Femur (tissue), 1 donor: ENCODE measurements around the gene PCBP4.
"Not testable (repeated sequence)": the region's sequence is repeated elsewhere in the genome, so short reads cannot be mapped to it uniquely, and the experiment has no call there.

Source experiments
- DNase-seq: peaks from one replicate; pipeline ENCODE4 v3.0.0-alpha.2; 2017

Gene PCBP4

DNA sequence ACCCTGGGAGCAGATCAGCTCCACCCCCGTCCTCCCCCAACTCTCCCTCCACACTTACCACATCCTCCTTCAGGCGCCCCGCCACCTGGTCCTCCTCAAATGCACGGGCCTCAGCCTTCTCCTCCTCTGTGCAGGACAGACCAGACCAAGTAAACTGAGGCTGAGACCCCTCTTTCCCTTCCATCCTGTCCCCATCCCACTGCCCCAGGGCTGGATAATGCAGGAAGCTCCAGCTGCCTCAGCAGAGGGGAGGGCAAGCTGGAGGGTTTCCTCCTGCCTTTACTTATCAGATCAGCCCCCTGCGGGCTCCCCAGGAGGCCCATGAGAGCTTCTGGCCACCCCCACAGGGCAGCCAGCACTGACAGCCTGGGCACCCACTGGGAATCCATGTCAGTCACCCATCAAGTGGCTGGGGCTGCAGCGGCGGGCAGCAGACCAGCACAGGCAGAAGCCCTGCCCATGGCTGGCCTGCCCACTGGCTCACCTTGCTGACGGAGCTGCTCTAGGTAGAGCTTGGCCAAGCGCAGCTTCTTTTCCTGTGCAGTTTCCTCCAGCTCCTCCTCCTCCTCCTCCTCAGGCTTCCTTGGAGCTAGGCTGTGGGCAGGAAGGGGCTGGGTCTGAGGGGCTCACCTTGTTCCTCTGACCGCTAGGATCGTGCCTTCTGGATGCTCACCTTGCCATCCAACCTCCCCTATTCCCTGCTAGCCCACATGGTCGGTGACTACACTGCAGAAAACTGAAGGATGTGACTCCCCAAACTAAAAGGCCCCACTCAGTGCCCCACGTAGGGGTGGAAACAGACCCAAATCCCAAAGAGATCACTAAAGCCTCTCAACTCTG, 29.4 kb downstream of the PCBP4 start:
- no peak for DNase-seq

DNA sequence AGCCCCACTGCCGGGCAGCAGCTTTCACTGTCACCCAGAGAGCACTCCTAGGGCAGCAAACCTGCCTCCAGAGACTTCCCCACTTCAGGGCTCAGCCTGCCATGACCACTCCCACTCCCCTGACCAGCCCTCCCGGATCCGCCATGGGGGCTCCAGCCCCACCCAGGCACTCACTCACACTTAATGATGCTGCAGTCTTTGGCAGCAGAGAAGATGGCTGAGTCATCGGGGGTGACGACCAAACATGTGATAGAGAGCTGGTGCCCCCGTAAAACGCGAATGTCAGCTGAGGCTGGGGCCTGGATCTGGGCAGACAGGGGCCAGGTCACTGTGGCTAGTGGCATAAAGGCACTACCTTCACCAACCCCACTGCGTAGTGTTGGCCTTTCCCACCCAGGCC, 30.2 kb downstream of the PCBP4 start:
- DNase-seq, result no peak

DNA sequence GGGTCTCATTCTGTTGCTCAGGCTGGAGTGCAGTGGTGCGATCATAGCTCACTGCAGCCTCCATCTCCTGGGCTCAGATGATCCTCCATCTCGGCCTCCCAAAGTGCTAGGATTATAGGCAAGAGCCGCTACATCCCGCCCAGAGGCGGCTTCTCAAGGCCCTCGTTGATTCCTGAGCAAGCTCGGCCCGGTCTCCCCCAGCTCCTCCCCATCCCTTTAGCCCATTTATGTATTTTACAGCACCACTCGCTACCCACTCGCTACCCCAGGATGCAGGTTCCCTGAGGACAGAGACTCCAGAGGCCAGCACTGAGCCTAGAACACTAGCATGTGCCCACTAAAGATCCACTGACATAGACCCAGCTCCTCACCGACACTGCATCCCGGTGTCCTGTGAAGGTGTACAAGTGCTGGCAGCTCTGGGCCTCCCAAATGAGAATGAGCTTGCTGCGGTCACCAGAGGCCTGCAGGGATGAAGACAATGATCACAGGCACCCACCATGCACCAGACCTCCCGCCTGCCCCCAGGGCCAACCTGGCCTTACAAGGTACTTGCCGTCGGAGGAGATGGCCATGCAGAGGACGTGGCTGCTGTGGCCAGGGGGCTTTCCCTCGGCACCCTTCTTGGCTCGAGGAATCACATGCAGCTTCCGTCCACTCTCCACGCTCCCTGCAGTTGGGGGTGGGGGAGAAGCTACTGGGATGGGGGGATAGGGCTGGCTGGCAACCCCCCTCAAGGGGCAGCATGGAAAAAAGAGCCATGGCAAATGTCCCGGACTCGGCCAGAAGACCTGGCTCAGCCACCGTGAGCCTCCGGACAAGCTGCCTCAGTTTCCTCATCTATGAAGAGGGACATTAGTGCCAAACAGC, 31.1 kb downstream of the PCBP4 start:
- DNase-seq, result no peak

DNA sequence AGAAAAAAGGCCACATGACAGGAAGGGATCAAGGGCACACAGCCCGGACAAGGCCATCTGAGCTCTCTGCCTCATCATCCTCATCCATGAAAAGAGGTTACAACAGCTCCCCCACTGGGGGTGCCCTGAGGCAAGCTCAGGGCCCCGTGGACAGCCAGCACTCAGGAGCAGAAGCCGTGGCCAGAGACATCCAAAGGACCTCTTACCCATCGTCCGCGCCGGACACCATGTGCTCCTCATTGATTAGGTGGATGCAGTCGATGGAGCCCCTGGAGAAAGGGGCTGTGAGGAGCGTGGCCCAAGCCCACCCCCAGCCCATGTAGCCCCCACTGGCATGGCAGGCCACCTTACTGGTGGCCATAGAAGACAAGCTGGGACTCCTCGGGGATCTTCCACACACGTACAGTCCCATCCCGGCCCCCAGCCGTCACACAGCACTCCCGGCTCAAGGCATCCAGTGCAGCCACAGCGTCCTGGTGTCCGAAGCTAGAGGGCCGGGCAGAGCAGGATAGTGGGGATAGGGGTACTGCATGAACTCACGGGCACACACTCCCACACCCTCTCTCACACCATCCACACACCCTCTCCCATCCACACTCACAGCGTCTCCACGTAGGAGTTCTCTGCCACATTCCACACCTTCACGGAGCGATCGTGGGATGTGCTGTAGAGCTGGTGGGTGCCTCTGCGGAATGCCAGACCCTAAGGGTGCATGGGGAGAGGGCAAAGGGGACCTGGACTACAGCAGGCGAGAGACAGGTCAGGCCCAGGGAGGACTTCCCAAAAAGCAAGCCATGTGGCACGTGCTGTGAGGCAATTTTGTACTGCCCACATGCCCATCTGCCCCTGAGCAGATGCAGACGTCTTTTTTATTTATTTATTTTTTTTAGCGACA, 32.0 kb downstream of the PCBP4 start:
- DNase-seq, result no peak

DNA sequence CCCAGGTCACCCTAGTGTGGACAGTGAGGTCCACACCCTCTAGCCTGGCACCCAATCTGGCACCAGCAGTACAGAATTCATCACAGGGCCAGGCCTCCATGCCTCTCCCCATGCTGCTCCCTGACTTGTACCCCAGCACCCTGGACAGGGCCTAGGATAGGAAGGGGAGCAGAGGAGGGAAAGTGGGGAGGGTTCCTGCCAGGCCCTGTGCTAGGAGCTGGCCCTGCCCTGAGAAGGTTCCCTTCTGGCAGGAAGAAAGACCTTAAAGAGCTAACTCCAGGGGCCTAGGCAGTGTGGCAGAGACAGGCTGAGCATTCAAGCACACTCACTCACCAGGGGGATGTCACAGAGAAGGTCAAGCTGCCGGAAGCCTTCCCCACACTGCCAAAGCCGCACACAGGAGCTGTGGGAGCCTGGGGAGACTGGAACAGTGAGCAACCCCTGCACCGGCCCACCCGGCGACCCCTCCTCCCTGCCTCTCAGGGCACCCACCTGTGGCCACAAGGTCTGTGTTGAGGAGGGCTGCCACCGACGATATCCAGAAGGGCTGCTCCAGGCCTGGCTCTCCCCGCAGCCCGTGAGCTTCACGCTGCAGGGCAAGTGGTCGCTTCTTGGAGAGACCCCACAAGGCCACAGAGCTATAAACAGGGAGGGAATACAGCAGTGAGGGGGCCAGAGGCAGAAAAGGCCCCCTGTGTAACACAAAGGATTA, 33.0 kb downstream of the PCBP4 start:
- no peak for DNase-seq

DNA sequence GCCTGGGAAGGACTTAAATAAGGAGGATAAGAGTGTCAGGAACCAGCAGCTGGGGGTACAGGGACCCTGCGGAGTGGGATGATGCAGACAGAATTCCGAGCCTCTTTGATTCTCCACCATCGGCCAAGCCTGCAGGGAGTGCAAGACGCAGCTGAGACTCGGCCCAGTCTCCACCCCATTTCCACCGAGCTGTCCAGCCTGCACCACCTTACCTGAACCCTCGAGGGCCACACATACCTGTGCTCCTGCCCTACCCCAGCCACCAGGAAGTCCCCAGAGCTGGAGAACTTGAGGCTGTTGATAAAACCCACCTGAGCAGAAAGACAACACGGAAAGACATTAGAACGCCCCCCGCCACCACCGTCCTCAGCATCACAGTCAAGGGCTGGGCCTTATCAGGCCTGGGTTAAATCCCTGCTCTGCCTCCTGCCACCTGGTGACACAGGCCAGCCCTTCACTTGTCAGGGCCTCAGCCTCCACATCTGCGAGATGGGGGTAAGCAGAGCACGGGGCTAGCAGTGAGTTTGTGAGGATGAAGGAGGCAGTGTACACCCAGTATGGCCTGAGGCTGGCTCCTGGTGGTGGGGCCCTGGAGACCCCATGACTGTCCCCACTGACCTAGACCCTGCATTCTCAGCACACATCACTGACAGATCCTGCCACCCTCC, 33.6 kb downstream of the PCBP4 start:
- no peak for DNase-seq

DNA sequence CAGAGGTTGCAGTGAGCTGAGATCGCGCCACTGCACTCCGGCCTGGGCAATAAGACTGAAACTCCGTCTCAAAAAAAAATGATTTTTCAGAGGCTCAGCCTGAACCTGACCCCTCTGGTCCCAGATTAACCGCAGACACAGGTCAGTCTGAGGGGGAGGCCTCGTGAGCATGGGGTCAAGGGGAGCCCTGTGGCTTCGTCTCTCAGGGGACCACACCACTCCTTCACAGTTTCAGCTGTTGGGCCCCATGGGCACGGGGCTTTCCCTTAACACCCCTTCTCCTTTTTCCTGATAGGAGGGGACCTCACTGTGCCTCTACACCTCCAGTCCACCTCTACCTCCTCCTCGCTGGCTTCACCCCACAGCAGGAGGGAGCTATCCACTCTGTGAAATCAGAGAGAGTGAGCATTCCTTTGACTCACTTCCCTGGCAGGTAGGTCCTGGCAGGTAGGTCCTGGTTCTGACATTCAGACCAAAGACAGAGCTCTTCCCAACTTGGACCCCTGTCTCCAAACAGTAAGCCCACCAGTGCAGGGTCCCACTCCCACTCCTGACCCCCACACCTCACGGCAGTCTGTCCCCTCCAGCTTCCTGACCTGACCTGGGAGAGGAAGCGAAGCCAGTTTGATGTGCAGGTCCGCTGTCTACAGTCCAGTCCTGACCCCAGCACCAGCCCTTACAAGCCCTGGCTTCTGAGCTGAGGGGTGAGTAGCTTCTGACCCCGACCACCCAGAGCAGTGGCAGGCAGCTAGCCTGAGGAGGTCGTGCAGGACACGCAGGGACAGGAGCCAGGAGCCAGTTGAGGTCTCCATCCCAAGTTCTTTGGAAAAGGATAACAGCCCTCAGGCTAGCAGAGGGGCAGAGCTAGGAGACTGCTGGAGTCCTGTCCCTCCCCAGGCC, 34.5 kb downstream of the PCBP4 start:
- DNase-seq, result no peak

DNA sequence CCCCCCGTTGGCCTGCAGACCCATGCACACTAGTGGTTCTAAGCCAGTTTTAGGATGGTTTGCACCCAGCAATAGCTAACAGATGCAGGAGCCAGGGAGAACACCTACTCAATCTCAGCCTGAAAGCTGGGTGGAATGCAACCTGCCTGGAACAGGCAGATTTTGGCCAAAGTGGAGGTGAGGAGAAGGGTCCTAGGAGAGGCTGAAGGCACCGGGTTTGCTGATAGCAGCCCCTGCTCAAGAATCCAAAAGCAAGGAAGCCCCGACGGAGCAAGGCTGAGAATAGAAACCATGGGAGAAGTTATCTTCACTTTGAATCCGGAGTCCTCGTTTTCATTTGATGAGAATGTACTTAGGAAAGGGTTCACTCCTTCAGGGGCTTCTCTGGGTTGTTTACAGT, 35.5 kb downstream of the PCBP4 start:
- DNase-seq, result no peak

DNA sequence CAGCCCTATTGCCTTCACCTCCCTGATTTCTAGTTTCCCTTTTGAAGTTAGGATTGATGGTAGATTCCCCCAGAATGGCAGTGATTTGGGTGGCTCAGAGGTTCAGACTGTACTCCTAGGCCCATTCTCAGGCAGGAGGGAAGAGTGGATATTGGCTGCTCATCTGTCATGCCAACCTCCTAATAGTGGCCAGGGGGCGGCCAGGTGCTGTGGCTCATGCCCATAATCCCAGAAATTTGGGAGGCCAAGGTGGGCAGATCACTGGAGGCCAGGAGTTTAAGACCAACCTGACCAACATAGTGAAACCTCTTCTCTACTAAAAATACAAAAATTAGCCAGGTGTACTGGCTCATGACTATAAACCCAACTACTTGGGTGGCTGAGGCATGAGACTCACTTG, 36.8 kb downstream of the PCBP4 start:
- DNase-seq, result no peak

DNA sequence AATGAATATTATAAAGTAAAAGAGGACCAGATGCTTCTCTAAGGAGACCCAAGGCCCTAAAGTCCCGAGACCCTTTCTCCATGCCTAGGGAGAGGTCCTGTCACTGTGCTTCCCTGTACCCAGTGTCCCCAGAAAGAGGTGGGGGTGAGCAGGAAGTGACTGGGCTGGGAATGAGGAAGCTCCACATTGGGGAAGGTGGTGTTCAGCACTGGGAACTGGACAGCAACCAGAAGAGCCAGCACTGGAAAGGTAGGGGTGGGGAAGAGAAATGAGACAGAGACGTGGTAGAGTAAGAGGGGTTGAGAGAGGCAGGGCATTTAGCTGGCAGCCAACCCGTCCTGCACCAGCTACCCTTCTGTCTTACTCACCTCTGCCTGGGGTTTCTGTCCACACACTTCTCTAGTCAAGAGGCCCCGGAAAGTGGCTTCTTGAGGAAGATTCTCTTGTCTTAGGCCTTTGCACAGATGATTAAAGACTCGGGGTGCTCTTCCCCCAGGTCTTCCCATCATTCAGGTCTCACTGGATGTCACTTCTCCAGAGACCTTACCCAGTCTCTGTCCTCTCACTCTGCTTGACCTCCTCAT, 37.7 kb downstream of the PCBP4 start:
- no peak for DNase-seq

DNA sequence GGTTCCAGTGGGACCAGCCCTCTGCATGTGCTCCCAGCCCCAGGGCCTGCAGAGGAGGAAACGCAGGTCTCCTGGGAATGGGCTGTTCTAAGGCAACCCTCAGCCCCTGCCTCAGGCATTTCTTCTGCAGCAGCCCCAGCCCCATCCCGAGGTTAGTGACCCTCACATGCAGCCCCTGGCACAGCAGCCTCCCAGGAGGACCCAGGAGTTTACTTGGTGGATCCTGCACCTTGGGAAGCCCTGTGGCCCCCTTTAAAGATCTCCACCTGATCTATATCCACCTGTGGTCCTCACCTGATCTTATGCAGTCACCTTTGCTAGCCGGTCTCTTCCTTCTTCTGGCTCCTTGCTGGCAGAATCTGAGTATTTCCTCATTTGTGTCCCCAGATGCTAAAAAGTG, 38.3 kb downstream of the PCBP4 start:
- not testable (repeated sequence) for DNase-seq

DNA sequence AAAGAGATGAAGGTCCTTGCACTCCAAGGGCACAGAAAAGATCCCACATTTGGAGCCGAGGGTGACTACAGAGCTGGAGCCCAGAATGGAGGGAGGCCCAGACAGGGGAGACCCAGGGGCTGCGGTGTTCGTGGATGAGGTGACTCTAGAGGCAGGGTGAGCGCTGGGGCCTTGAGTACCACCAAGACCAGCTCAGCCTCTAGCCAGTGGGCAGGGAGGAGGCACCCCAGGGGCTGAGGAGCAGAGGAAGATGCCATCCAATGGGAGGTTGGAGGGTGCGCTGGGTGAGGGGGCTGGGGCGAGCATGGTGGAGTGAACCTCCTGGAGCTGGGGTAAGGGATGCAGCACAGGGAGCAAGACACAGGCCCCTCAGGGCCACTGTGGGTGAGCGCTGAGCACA, 38.8 kb downstream of the PCBP4 start:
- no peak for DNase-seq

DNA sequence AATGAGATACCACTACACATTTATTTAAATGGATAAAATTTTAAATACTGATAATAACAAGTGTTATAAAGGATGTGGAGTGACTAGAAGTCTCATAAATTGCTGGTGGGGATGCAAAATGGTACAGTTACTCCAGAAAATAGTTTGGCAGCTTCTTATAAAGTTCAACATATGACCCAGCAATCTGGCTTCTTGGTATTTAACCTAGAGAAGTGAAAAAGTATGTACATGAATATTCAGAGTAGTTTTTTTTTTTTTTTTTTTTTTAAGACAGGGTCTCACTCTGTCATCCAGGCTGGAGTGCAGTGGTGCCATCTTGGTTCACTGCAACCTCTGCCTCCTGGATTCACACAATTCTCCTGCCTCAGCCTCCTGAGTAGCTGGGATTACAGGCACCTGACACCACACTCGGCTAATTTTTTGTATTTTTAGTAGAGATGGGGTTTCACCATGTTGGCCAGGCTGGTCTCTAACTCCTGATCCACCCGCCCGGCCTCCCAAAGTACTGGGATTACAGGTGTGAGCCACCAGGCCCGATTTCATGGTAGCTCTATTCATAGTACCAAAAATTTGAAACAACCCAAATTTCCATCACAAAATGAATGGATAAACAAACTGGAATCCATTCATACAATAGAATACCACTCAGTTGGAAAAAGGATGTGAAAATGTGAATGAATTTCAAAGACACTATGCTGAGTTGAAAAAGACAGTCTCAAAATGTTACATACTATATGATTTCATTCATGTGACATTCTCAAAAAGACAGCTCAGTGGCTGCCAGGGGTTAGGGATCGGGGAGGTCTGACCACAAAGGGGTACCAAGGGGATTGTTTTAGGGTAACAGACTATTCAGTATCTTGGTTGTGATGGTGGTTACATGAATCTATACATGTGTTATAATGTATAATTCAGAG, 39.9 kb downstream of the PCBP4 start:
- DNase-seq, result no peak

DNA sequence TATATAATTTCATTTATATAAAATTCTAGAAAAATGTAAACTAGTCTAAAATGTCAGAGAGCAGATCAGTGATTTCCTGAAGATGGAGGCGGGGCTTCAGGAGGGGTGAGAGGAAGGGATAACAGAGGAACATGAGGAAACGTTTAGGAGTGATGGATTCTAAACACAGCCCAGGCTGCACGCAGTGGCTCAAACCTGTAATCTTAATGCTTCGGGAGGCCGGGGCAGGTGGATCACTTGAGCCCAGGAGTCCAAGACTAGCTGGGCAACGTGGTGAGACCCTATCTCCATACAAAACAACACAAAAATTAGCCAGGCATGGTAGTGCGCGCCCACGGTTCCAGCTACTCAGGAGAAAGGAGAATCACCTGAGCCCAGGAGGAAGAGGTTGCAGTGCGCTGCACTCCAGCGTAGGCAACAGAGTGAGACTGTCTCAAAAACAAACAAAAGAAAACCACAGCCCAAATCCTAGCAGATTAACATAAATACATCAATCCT, 46.1 kb downstream of the PCBP4 start:
- DNase-seq, result no peak

DNA sequence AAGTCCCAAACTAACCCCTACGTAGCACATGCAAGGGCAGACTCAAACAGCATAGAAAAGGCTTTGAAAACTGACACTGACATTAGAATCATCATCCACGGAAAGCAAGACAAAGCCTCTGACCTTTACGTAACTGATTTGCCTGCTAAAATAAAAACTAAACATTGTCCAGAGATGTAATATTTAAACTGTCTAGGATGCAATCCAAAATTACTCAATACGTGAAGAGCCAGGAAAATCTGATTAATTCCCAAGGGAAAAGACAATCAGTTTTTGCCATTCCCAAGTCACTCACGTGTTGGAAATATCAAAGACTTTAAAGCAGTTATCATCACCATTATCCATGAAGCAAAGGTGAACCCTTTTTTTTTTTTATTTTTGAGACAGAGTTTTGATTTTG, 50.8 kb downstream of the PCBP4 start:
- no peak for DNase-seq

DNA sequence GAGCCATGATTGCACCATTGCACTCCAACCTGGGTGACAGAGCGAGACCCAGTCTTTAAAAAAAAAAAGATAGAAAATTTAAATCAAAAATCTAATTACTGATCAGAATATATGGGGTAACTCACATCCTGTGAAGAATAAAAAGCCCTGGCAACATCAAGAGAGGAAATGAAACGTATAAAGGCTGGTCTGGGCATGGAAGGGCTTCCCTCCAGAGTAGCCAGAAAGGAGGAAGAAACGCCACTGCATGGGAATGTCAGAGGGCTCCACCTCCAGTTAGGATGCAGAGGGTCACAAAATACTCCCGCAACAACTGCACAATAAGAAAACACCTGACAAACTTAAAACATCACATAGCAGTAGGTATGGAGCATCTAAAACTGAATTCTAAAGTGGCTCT, 59.2 kb downstream of the PCBP4 start:
- DNase-seq, result no peak
